Measurements from ENCODE around the gene SP4.

The SP4 gene

DNA sequence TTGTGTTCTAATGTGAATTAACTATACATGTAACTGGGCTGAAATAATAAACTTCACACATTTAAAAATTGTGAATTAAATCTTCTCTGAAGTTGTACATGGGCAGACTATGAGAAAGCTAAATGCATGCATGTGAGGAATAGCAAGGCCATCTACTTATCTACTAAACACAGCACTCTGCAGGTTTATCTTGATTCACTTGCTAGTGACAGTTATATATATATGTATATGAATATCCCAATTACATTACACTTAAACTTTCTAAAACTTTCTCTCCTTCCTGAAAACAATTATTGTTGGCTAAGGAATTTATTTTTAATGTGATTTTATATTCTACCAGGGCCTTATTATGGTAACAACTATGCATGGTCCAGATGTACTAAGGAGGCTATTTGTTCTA lies 5.1 kb upstream of the SP4 start:
- Histone ChIP-seq H3K36me3 (ENCODE audit: control insufficient read depth, insufficient read depth, low read length) (no peaks in the 10 kb centered on the region), H3K27me3 (replicated peaks; ENCODE audit: control insufficient read depth, insufficient read depth, low read length) (no peaks in the 10 kb centered on the region), H3K4me3 (replicated peaks; ENCODE audit: low read depth, low read length) (no peak overlapping the region)
- DNase-seq (ENCODE audit: extremely low read depth, insufficient read length): no peak
- TF ChIP-seq, protein P1, sequence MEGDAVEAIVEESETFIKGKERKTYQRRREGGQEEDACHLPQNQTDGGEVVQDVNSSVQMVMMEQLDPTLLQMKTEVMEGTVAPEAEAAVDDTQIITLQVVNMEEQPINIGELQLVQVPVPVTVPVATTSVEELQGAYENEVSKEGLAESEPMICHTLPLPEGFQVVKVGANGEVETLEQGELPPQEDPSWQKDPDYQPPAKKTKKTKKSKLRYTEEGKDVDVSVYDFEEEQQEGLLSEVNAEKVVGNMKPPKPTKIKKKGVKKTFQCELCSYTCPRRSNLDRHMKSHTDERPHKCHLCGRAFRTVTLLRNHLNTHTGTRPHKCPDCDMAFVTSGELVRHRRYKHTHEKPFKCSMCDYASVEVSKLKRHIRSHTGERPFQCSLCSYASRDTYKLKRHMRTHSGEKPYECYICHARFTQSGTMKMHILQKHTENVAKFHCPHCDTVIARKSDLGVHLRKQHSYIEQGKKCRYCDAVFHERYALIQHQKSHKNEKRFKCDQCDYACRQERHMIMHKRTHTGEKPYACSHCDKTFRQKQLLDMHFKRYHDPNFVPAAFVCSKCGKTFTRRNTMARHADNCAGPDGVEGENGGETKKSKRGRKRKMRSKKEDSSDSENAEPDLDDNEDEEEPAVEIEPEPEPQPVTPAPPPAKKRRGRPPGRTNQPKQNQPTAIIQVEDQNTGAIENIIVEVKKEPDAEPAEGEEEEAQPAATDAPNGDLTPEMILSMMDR (IDR thresholded peaks at IDR 0.05; ENCODE audit: insufficient read depth, low read length, poor library complexity, severe bottlenecking): no peak

DNA sequence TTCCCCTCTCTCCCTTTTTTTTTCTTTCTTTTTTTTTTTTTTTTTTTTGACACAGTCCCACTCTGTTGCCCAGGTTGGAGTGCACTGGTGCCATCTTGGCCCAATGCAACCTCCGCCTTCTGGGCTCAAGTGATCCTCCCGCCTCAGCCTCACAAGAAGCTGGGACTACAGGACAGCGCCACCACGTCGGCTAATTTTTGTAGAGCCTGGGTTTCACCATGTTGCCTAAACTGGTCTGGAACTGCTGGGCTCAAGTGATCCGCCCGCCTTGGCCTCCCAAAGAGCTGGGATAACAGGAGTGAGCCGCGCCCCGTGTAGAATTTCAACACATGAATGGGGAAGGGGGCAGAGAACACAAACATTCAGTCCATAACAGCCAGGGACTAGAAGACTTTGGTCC lies 2.6 kb upstream of the SP4 start:
- TF ChIP-seq, protein P1 (IDR thresholded peaks at IDR 0.05; ENCODE audit: insufficient read depth, low read length, poor library complexity, severe bottlenecking): no peak
- no peaks in the 10 kb centered on the region for H3K36me3 ChIP-seq (ENCODE audit: control insufficient read depth, insufficient read depth, low read length)

GRCh38 chr7:21426286-21427181 lies 1.3 kb upstream of the SP4 start:
- H3K36me3 ChIP-seq (ENCODE audit: control insufficient read depth, insufficient read depth, low read length): no peaks in the 10 kb centered on the region
- DNase-seq (ENCODE audit: extremely low read depth, insufficient read length): no peak
- no peaks in the 10 kb centered on the region for H3K27me3 ChIP-seq (replicated peaks; ENCODE audit: control insufficient read depth, insufficient read depth, low read length)
- TF ChIP-seq, protein P1 (IDR thresholded peaks at IDR 0.05; ENCODE audit: insufficient read depth, low read length, poor library complexity, severe bottlenecking): no peak
- H3K4me3 ChIP-seq (replicated peaks; ENCODE audit: low read depth, low read length): peak overlapping the region; percentile 44

More for the DNA sequence above, 2.6 kb upstream of the SP4 start:
- DNase-seq (ENCODE audit: extremely low read depth, insufficient read length): no peak
- no peaks in the 10 kb centered on the region for H3K27me3 ChIP-seq (replicated peaks; ENCODE audit: control insufficient read depth, insufficient read depth, low read length)
- H3K4me3 ChIP-seq (replicated peaks; ENCODE audit: low read depth, low read length): no peak overlapping the region

- H3K4me3 ChIP-seq (replicated peaks; ENCODE audit: low read depth, low read length): peak overlapping the region; percentile 88
- no peaks in the 10 kb centered on the region for H3K27me3 ChIP-seq (replicated peaks; ENCODE audit: control insufficient read depth, insufficient read depth, low read length)
- H3K36me3 ChIP-seq (ENCODE audit: control insufficient read depth, insufficient read depth, low read length): no peaks in the 10 kb centered on the region
- TF ChIP-seq, protein P1 (IDR thresholded peaks at IDR 0.05; ENCODE audit: insufficient read depth, low read length, poor library complexity, severe bottlenecking): no peak
- DNase-seq (ENCODE audit: extremely low read depth, insufficient read length): peak; percentile 100
Observed at GRCh38 chr7:21427182-21427870, 557 bp upstream of the SP4 start.

- no peak for DNase-seq (ENCODE audit: extremely low read depth, insufficient read length)
- TF ChIP-seq, protein P1 (IDR thresholded peaks at IDR 0.05; ENCODE audit: insufficient read depth, low read length, poor library complexity, severe bottlenecking): no peak
- Histone ChIP-seq H3K36me3 (ENCODE audit: control insufficient read depth, insufficient read depth, low read length) (no peaks in the 10 kb centered on the region), H3K4me3 (replicated peaks; ENCODE audit: low read depth, low read length) (peak overlapping the region; percentile 73), H3K27me3 (replicated peaks; ENCODE audit: control insufficient read depth, insufficient read depth, low read length) (no peaks in the 10 kb centered on the region)
Observed at GRCh38 chr7:21428659-21428941, 717 bp downstream of the SP4 start.

Data from GM06990 (cell line).